GM21447 (cell line): ENCODE measurements around the gene SELPLG.
A peak's percentile ranks its signal among the peaks of the same experiment; 100 is the strongest.
"Not testable (repeated sequence)": the region's sequence is repeated elsewhere in the genome, so short reads cannot be mapped to it uniquely, and the experiment has no call there.

Experiments
- ATAC-seq: cut with Tn5 transposase; IDR thresholded peaks from one replicate; pipeline ENCODE4 v1.9.1; 2021; ENCODE audit not compliant: unreplicated experiment

SELPLG gene

GRCh38 chr12:108633534-108634248 lies at the start of gene SELPLG:
TSS of gene SELPLG (minus strand) at chr12:108633894. CDS start at chr12:108624307, 9,587 bp downstream.
- peak; percentile 48 for ATAC-seq

GRCh38 chr12:108681317-108681716 lies 47.6 kb upstream of the SELPLG start:
- ATAC-seq = no peak

- ATAC-seq = no peak
Observed at GRCh38 chr12:108679106-108679681, 45.5 kb upstream of the SELPLG start.

GRCh38 chr12:108678104-108678730 lies 44.5 kb upstream of the SELPLG start:
- ATAC-seq = no peak

GRCh38 chr12:108677381-108677780 lies 43.7 kb upstream of the SELPLG start:
- no peak for ATAC-seq

- ATAC-seq = no peak
Observed at GRCh38 chr12:108676707-108677106, 43.0 kb upstream of the SELPLG start.

GRCh38 chr12:108675792-108676191 lies 42.1 kb upstream of the SELPLG start:
- no peak for ATAC-seq

- ATAC-seq = no peak
Observed at GRCh38 chr12:108672054-108672453, 38.4 kb upstream of the SELPLG start.

GRCh38 chr12:108671110-108671509 lies 37.4 kb upstream of the SELPLG start:
- no peak for ATAC-seq

GRCh38 chr12:108670066-108670631 lies 36.5 kb upstream of the SELPLG start:
- ATAC-seq = no peak

- no peak for ATAC-seq
Observed at GRCh38 chr12:108668542-108668941, 34.8 kb upstream of the SELPLG start.

GRCh38 chr12:108668063-108668462 lies 34.4 kb upstream of the SELPLG start:
- ATAC-seq = no peak

- ATAC-seq = no peak
Observed at GRCh38 chr12:108667349-108667748, 33.7 kb upstream of the SELPLG start.

GRCh38 chr12:108666401-108666881 lies 32.7 kb upstream of the SELPLG start:
- no peak for ATAC-seq

- no peak for ATAC-seq
Observed at GRCh38 chr12:108665608-108666202, 32.0 kb upstream of the SELPLG start.

GRCh38 chr12:108664338-108665258 lies 30.9 kb upstream of the SELPLG start:
- ATAC-seq = peak; percentile 76

- no peak for ATAC-seq
Observed at GRCh38 chr12:108663324-108664015, 29.8 kb upstream of the SELPLG start.

- ATAC-seq = not testable (repeated sequence)
Observed at GRCh38 chr12:108658115-108658514, 24.4 kb upstream of the SELPLG start.

- ATAC-seq = no peak
Observed at GRCh38 chr12:108657130-108657745, 23.5 kb upstream of the SELPLG start.
